Cardiac fibroblast (primary cell): ENCODE data around the gene GRM5.

Source experiments
- DNase-seq, 2 donors: peaks; one replicate each; pipeline versions ENCODE4 v3.0.0 to v3.0.0-alpha.2; 2010; ENCODE audit warnings: low read depth in 2 of 2
- H3K4me3 ChIP-seq, 2 donors: replicated peaks in 1 of 2; 1 replicate in 1 of 2; 2 replicates in 1 of 2; pipeline ENCODE4 v1.5.1; 2011; ENCODE audit warnings: low read depth in 2 of 2, low read length in 2 of 2, mild to moderate bottlenecking in 2 of 2, moderate library complexity in 1 of 2
- CTCF ChIP-seq: IDR thresholded peaks from one replicate; pipeline ENCODE4 v1.5.1; 2011; ENCODE audit warnings: low read depth, mild to moderate bottlenecking, low read length, inconsistent platforms

GRM5 gene

GRCh38 chr11:88583251-88583650 lies 482.5 kb downstream of the GRM5 start:
- no peak for DNase-seq
- TF ChIP-seq CTCF: no peak
- H3K4me3 ChIP-seq: no peak overlapping the region

GRCh38 chr11:88579466-88579865 lies 486.3 kb downstream of the GRM5 start:
- no peak for TF ChIP-seq CTCF
- H3K4me3 ChIP-seq: no peak overlapping the region
- DNase-seq: no peak

- TF ChIP-seq CTCF: no peak
- DNase-seq: no peak
- no peak overlapping the region for H3K4me3 ChIP-seq
Observed at GRCh38 chr11:88576741-88577140, 489.0 kb downstream of the GRM5 start.

- H3K4me3 ChIP-seq: no peak overlapping the region
- no peak for TF ChIP-seq CTCF
- no peak for DNase-seq
Observed at GRCh38 chr11:88575916-88576315, 489.9 kb downstream of the GRM5 start.

- no peak overlapping the region for H3K4me3 ChIP-seq
- peak; percentile 5 for DNase-seq
- no peak for TF ChIP-seq CTCF
Observed at GRCh38 chr11:88569342-88569741, 496.4 kb downstream of the GRM5 start.

GRCh38 chr11:88555829-88556202 lies 510.0 kb downstream of the GRM5 start:
- peak; percentile 55 to 59 for DNase-seq
- H3K4me3 ChIP-seq: no peak overlapping the region
- no peak for TF ChIP-seq CTCF

GRCh38 chr11:88555018-88555828 lies 510.6 kb downstream of the GRM5 start:
- no peak overlapping the region for H3K4me3 ChIP-seq
- TF ChIP-seq CTCF: no peak
- DNase-seq: peak; percentile 98 to 99
